Neural cell (in vitro differentiated cells): ENCODE data around the gene FRY. TPM values are rescaled to one million over a fixed set of nuclear protein-coding genes. Genes with fewer than 3 reads are reported as not detected.

Experiments used
- H2AFZ ChIP-seq: fragments of 200-600, 300-800 bp; sonication (generic), shearing (Covaris generic); 2 replicates; pipeline ENCODE4 v1.6.0; 2014; ENCODE audit warnings: low read depth, mild to moderate bottlenecking, antibody characterized with exemption, low read length, moderate library complexity
- H3F3A ChIP-seq: fragments of 200-600 bp; shearing (Covaris generic); 2 replicates; pipeline ENCODE4 v1.6.1; 2016; ENCODE audit warnings: mild to moderate bottlenecking, moderate library complexity, mixed read lengths, antibody characterized with exemption, low read length; ENCODE audit not compliant: insufficient read depth, poor library complexity, severe bottlenecking
- H3K27ac ChIP-seq: fragments of 200-600, 300-800 bp; sonication (generic), shearing (Covaris generic); 2 replicates; pipeline ENCODE4 v1.5.1; 2014; ENCODE audit warnings: mild to moderate bottlenecking, low read length, moderate library complexity
- H3K27me3 ChIP-seq: fragments of 300-800, 200-600 bp; sonication (generic), shearing (Covaris generic); 2 replicates; pipeline ENCODE4 v1.6.0; 2014; ENCODE audit warnings: mild to moderate bottlenecking, low read depth, low read length, moderate library complexity; ENCODE audit not compliant: insufficient read depth
- H3K36me3 ChIP-seq: fragments of 300-800, 200-600 bp; sonication (generic), shearing (Covaris generic); 2 replicates; pipeline ENCODE4 v1.5.1; 2014; ENCODE audit warnings: mild to moderate bottlenecking, antibody characterized with exemption, low read length, moderate library complexity; ENCODE audit not compliant: insufficient read depth
- H3K4me2 ChIP-seq: fragments of 300-800, 200-600 bp; sonication (generic), shearing (Covaris generic); 2 replicates; pipeline ENCODE4 v1.6.0; 2014; ENCODE audit warnings: mild to moderate bottlenecking, low read length
- H3K4me3 ChIP-seq: fragments of 300-800, 200-600 bp; sonication (generic), shearing (Covaris generic); 2 replicates; pipeline ENCODE4 v1.5.1; 2014; ENCODE audit warnings: mild to moderate bottlenecking, low read length, moderate library complexity
- H3K79me2 ChIP-seq: fragments of 200-600 bp; shearing (Covaris generic); replicated peaks from 2 replicates; pipeline ENCODE4 v1.6.0; 2014; ENCODE audit warnings: mild to moderate bottlenecking, low read length, moderate library complexity; ENCODE audit not compliant: insufficient read depth
- H3K9ac ChIP-seq: fragments of 300-800, 200-600 bp; sonication (generic), shearing (Covaris generic); 2 replicates; pipeline ENCODE4 v1.6.1; 2016; ENCODE audit warnings: mild to moderate bottlenecking, low read length, mixed read lengths
- H3K9me2 ChIP-seq: fragments of 200-600 bp; shearing (Covaris generic); 2 replicates; pipeline ENCODE4 v1.6.1; 2016; ENCODE audit warnings: mild to moderate bottlenecking, low read length, mixed read lengths; ENCODE audit not compliant: insufficient read depth
- H3K9me3 ChIP-seq: fragments of 200-600, 300-800 bp; sonication (generic), shearing (Covaris generic); 2 replicates; pipeline ENCODE4 v1.6.1; 2016; ENCODE audit warnings: mild to moderate bottlenecking, mixed run types, low read length, moderate library complexity, mixed read lengths
- H4K20me1 ChIP-seq: fragments of 200-600 bp; shearing (Covaris generic); 2 replicates; pipeline ENCODE4 v1.6.1; 2016; ENCODE audit warnings: mild to moderate bottlenecking, mixed run types; ENCODE audit not compliant: insufficient read depth
- CTCF ChIP-seq: fragments of 450-650 bp; IDR thresholded peaks from 2 replicates; pipeline ENCODE4 v1.5.1; 2014; ENCODE audit warnings: antibody characterized with exemption, mild to moderate bottlenecking, moderate library complexity; ENCODE audit not compliant: poor library complexity, severe bottlenecking
- EP300 ChIP-seq: fragments of 450-650 bp; conservative IDR thresholded peaks from 2 replicates; pipeline ENCODE4 v1.6.1; 2014; ENCODE audit warnings: antibody characterized with exemption, mild to moderate bottlenecking, moderate library complexity; ENCODE audit not compliant: poor library complexity, severe bottlenecking
- EZH2 ChIP-seq: fragments of 200-600, 300-800 bp; shearing (Covaris generic), sonication (generic); IDR thresholded peaks from 2 replicates; pipeline ENCODE4 v1.6.1; 2014; ENCODE audit warnings: antibody characterized with exemption, low read length, borderline replicate concordance, mild to moderate bottlenecking; ENCODE audit not compliant: insufficient read depth, poor library complexity, severe bottlenecking
- MXI1 ChIP-seq: fragments of 450-650 bp; conservative IDR thresholded peaks from 2 replicates; pipeline ENCODE4 v1.6.1; 2014; ENCODE audit warnings: antibody characterized with exemption, mild to moderate bottlenecking; ENCODE audit not compliant: poor library complexity, severe bottlenecking
- POLR2AphosphoS5 ChIP-seq: IDR thresholded peaks from 2 replicates; pipeline ENCODE4 v1.6.1; 2012
- RAD21 ChIP-seq: fragments of 450-650 bp; conservative IDR thresholded peaks from 2 replicates; pipeline ENCODE4 v1.6.1; 2014; ENCODE audit warnings: antibody characterized with exemption, mild to moderate bottlenecking, moderate library complexity
- REST ChIP-seq: IDR thresholded peaks from 2 replicates; pipeline ENCODE4 v1.6.1; 2012; ENCODE audit warnings: borderline replicate concordance
- SMC3 ChIP-seq: fragments of 450-650 bp; conservative IDR thresholded peaks from 2 replicates; pipeline ENCODE4 v1.6.1; 2014; ENCODE audit warnings: antibody characterized with exemption, mild to moderate bottlenecking, moderate library complexity; ENCODE audit not compliant: poor library complexity
- TAF1 ChIP-seq: IDR thresholded peaks from 2 replicates; pipeline ENCODE4 v1.6.1; 2012; ENCODE audit warnings: low read depth
- polyA plus RNA-seq: library from polyadenylated mRNA; depleted of rRNA; stranded (reverse); fragments of >200 nt; gene quantifications from 2 replicates; pipeline ENCODE4 v1.2.3, GENCODE V29; 2014

The FRY gene
- polyA plus RNA-seq, 1 donor from 2014 or later, result 49.3 TPM

GRCh38 chr13:32116210-32116609, 84.6 kb downstream of the FRY start:
- Histone ChIP-seq H3K4me3 (no peak overlapping the region), H3F3A (no peaks in the 10 kb centered on the region), H3K9me2 (no peaks in the 10 kb centered on the region), H2AFZ (no peak overlapping the region), H4K20me1 (no peaks in the 10 kb centered on the region), H3K36me3 (no peaks in the 10 kb centered on the region), H3K27me3 (no peaks in the 10 kb centered on the region), H3K9me3 (no peaks in the 10 kb centered on the region), H3K79me2 (no peaks in the 10 kb centered on the region), H3K27ac (no peak overlapping the region), H3K9ac (no peak overlapping the region), H3K4me2 (no peak overlapping the region)
- TF ChIP-seq CTCF (no peak), EZH2 (no peak), REST (no peak), MXI1 (no peak), RAD21 (no peak), EP300 (no peak), POLR2AphosphoS5 (no peak), TAF1 (no peak), SMC3 (no peak)

- Histone ChIP-seq H2AFZ (no peak overlapping the region), H3K9me3 (no peaks in the 10 kb centered on the region), H3K27me3 (no peaks in the 10 kb centered on the region), H3K9ac (no peak overlapping the region), H3K27ac (no peak overlapping the region), H3F3A (no peaks in the 10 kb centered on the region), H3K79me2 (no peaks in the 10 kb centered on the region), H3K4me2 (no peak overlapping the region), H3K36me3 (no peaks in the 10 kb centered on the region), H4K20me1 (no peaks in the 10 kb centered on the region), H3K4me3 (no peak overlapping the region), H3K9me2 (no peaks in the 10 kb centered on the region)
- no peak for TF ChIP-seq POLR2AphosphoS5
- TF ChIP-seq EP300, result no peak
- TF ChIP-seq REST, result no peak
- TF ChIP-seq CTCF, result no peak
- no peak for TF ChIP-seq SMC3
- TF ChIP-seq RAD21, result no peak
- TF ChIP-seq TAF1, result no peak
- no peak for TF ChIP-seq MXI1
Observed at GRCh38 chr13:32117001-32117400, 85.4 kb downstream of the FRY start.
